GM19452 (cell line): ENCODE results near the gene CNIH1.

Experiments used
- ATAC-seq: cut with Tn5 transposase; IDR thresholded peaks from one replicate; pipeline ENCODE4 v1.9.1; 2021; ENCODE audit not compliant: unreplicated experiment

CNIH1 gene

DNA sequence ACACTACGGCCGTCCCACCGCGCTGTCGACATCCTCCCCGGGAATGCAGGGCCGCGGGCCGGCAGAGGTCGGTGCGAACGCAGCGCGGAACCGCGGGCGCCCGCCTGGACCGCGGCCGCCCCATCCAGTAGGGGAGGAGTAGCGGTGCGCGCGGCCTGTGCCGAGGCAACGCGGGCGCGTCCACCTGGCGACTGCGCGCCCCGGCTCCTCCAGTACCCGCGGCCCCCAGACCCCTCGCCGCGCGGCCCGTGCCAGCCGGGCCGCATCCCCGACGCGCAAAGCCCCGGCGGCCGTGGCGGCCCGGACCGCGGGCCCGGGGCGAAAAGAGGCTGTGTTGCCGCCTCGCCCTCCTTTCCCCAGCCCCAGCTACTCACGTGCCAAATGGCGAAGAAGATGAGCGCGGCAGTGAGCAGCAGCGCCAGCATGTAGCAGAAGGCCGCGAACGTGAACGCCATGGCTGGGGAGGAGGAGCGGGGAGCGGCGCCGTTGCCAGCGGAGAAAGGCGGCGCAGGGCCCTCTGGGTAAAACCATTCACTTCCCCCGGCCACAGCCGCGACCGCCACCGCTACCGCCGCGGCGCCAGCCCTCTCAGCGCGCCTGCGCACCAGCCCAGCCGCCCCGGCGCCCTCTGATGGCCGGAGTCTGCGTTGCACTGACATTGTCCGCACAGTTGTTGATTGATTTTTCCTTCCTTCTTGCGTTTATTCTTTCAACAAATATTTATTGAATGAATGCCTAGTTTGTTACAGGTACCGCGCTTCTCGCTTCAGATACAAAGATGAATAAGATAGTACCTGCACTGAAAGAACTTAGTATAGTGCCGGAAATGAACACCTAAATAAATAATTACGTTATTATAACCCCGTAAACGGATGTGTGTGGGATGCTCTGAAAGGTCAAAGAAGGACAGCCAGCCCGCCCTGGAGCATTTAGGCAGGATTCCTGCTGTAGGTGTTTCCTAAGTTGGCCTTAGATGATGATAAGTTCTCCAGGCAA, at the start of gene CNIH1:
Gene CNIH1, minus strand, starts transcription at position 502 of the 996 bp plus-strand sequence. Its CDS starts 47 bp downstream, at position 455.
- ATAC-seq: peak; percentile 94

DNA sequence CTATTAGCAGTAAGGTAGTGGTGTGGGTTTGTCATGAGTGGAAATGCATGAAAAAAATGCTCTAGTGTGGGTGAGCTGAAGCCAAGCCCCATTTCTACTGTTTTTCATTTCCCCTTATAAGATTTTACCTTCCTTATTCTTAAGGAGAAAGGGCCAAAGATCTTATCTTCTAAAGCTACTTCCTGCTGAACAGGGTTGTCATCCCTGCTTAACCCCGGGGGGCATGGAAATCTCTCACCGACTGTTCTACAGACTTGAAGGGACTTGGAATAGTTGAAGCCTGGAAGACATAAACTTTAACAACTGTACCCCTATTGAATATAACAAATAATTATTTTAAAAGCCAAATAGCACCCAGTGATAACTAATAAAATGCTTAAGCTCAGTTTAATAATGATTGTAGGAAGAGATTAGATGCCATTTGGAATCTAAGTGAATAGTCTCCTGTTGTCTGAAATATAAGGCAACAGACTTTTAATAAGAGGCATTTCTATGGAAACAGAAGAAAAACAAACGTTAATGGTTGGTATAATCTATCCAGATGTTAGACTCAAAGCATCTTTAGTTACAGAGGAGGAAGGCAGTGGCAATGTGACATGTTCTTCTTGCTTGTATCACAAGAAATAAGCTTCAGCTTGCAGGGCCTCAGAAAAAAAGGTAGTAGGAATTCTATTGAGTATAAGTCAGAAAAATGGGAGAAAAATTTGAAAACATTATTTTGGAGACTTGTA, 49.4 kb upstream of the CNIH1 start:
- no peak for ATAC-seq

GRCh38 chr14:54489731-54490444, 48.7 kb upstream of the CNIH1 start:
- no peak for ATAC-seq

DNA sequence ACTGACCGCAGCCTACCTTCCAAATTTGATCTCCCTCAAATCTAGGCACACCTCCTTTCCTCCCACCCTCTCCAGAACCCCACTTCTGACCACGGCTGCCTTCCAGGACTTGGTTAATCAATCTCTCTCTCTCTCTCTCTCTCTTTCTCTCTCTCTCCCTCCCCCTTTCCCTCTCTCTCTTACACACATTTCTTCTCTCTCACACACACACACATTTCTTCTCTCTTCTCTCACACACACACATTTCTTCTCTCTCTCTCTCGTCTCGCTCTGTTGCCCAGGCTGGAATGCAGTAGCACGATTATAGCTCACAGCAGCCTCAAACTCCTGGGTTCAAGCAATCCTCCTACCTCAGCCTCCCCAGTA, 48.1 kb upstream of the CNIH1 start:
- no peak for ATAC-seq

- ATAC-seq: peak; percentile 86
These were observed 47.6 kb upstream of the CNIH1 start, which contains the start of gene GMFB for GRCh38 chr14:54488646-54489317. Gene GMFB, minus strand, starts transcription at chr14:54488980. Its CDS starts 53 bp downstream, at chr14:54488927.

DNA sequence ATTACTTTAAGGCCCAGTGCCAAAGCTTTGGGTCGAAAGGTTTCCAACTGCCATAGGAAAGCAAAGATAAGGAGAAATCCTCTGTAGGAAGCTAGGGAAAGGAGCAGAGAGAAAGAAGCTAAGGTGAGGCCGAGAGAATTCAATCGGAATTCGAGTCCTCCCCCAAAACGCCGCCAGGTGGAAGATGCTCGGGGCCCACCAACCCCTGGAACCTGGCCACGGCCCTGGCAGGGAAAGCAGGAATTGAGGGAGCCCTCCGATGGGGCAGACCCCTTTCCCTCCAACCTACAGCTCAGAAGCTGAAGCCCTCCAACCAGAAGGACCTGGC, 47.1 kb upstream of the CNIH1 start:
- peak; percentile 9 for ATAC-seq

- no peak for ATAC-seq
These were observed 46.6 kb upstream of the CNIH1 start for GRCh38 chr14:54487771-54488170.

- no peak for ATAC-seq
These were observed 45.5 kb upstream of the CNIH1 start for GRCh38 chr14:54486685-54487084.

- ATAC-seq: no peak
These were observed 42.7 kb upstream of the CNIH1 start for GRCh38 chr14:54483846-54484245.

DNA sequence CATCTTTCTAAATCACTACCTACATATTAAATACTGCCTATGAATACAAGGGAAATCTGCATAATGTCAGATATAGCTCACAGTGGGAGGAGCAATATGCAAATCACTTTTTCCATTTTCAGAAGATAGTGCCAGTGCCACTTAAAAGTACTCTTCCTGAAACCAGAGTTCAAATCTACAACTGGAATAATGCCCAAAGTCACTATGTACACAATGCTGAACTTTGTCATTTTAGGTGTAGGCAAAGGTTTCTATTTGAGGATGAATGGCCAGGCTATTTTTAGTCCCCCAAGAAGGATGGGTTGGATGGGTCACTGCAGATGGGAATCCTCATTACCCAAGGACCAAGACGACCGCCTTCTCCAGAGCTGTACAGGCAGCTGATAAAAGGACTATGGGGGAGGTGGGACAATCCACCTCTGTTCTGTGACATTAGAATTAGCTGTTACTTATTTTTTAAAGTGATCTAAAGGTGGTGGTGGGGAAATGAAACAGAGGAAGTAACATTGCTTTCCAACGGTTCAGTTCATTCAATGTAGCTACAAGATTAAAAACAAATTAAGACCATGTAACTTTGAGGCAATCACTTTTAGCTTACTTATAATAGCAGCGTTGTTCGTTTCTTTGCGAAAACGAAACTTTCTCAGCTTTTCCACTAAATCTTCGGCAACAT, 42.0 kb upstream of the CNIH1 start:
- no peak for ATAC-seq

DNA sequence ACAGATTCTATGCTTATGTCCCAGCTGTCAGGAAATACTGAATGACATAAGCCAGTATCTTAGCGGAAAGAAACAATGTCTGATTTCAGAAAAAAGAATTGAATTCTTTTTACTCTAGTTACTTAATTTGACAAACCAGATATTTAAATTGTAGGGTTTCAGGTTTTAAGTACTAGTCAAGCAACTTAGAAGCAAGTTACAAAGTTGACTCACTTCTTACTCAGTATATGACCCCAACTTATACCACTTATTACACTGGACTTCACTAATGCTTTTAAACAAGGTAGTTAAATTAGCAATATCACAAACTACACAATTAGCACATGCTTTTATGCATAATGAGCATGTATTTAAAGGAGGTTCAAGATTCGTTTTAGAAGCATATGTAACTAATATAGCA, 40.5 kb upstream of the CNIH1 start:
- ATAC-seq: no peak

DNA sequence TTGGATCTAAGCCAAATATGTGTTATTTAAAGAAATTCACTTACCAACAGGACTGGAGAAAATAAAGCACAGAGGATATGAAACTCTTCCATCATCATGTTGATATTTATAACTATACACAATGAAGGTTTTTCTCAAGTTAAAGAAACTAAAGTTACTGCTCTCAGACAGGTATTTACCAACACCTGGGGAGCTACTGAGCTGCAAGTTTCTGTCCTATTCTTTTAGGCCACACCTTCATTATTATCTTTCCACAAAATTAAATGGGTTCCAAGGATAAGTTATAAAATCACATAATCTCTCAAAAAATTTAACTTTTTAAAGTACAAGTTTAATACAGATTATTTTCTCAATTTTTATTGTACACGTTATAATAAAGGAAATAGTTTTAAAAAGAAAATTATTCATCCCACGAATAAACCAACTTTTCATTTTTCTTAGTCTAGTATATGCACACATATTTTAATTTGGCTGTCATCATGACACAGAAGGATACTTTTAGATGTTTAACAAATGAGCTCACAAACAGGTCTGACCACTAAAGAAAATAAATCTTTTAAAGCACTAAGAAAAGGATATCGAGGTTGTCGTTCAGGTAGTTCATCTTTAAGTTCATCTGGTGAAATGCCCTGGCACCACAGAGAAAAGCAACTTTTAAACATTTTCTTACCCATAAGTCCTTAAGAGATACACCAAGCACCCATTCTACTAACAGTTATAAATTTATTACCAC, 39.8 kb upstream of the CNIH1 start:
- no peak for ATAC-seq

DNA sequence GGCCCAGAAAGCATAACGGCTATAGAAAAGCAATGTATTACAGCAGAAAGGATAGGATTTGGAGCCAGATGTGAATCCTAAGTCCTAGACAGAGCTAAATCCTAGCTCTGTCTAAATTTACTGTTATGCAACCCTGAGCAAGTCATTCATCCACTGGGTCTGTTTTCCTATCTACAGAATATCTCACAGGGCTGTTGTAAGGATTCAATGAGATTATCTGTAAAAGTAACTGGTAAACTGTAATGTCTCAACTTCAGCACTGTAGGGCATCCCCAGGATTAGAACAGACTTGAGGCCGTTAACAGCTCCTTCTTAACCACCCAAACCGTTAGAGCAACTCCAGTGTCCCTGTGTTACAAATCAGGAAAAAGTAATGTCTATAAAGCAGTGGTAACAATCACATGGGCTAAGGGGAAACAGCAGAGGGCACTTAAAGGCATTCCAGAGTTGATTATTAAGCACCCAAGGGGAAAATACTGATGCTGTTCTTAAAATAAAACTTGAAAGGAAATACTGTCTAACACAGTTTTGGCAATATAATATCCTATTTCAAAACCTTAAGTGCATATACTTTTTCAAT, 37.6 kb upstream of the CNIH1 start:
- no peak for ATAC-seq

DNA sequence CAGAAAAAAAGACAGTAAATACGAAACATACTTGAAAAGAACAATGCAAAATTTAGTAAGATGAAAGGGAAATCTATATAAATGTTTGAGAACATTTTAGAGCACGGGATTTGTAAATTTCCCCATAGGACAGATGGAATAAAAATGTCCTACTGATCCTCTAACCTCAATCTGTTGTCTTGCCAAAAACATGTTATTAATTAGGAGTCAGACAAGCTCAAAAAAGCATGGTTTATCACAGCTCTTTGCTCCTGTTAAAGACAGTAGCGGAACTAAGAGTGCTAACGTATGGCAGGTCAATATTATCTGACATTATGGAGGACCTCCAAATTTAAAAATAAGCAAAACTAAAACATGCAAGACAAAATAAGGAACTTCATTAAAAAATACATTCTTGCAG, 34.7 kb upstream of the CNIH1 start:
- ATAC-seq: no peak

- ATAC-seq: no peak
These were observed 34.2 kb upstream of the CNIH1 start for GRCh38 chr14:54475187-54475899.

- ATAC-seq: no peak
These were observed 33.1 kb upstream of the CNIH1 start for GRCh38 chr14:54474232-54474793.

DNA sequence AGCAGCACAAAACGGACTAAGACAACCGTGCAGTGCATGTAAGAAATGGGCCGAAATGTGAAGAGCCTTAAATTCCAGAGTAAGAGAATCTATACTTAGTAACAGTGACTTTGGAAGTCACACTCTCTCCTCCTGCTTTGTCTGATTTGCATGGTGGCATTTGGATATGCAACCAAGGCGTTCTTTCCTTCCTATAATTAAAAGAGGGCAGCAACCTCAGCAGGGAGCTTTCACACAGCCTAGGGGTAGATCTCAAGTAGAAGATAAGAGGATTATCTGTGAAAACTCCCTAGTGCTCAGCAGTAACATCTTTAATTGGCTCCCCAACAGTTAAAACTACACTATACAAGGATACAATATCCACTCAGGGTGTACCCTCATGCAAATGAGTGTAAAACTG, 31.1 kb upstream of the CNIH1 start:
- no peak for ATAC-seq

DNA sequence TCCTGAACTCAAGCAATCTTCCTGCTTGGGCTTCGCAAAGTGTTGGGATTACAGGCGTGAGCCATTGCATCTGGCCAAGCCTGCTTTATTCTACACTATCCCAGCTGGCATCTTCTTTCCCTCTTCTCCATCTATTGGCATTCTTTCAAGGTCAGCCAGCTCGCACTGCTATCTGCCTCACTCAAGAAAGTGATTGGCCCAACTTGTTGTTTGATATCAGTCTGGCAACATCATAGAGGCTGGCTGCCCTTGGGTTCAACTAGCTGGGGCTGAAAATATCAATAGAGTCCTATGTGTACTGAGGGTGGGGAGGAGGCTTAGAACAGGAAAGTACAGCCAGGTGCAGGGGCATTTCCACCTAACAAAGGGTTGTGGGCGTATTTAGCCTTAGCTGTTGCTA, 30.5 kb upstream of the CNIH1 start:
- ATAC-seq: no peak
